HepG2 (cell line): ENCODE measurements around the gene GTF2H1.

Experiments
- EP300 ChIP-seq, 3 experiments: sonication (generic) in 1 of 3; formaldehyde crosslinking in 1 of 3; IDR thresholded peaks; 2 replicates each; pipeline versions ENCODE4 v1.5.1 to v1.6.1; 2011 to 2020; ENCODE audit warnings: low read depth in 2 of 3, low read length in 2 of 3, borderline replicate concordance in 1 of 3, improper control_type of control experiment in 1 of 3, mild to moderate bottlenecking in 1 of 3, missing genetic modification reagents in 1 of 3, moderate library complexity in 1 of 3
- GABPA ChIP-seq, 2 experiments: IDR thresholded peaks; 2 replicates each; pipeline ENCODE4 v1.6.1; 2011 to 2016; ENCODE audit warnings: low read depth in 2 of 2, low read length in 1 of 2, missing biosample characterization in 1 of 2, missing genetic modification characterization in 1 of 2
- KAT2B ChIP-seq: fragments of 150-350 bp; IDR thresholded peaks from 2 replicates; pipeline ENCODE4 v1.6.1; 2014; ENCODE audit warnings: low read depth, low read length, borderline replicate concordance
- RFXANK ChIP-seq: IDR thresholded peaks from 2 replicates; pipeline ENCODE4 v1.6.1; 2016
- TCF7L2 ChIP-seq: IDR thresholded peaks from 2 replicates; pipeline ENCODE4 v1.6.1; 2011; ENCODE audit warnings: mild to moderate bottlenecking, low read depth, low read length, moderate library complexity
- ZFP62 ChIP-seq: sonication (generic); formaldehyde crosslinking; IDR thresholded peaks from 2 replicates; pipeline ENCODE4 v1.4.0; 2020; ENCODE audit warnings: missing genetic modification reagents
- TF ChIP-seq, protein P1 (sequence below): IDR thresholded peaks from 2 replicates; pipeline ENCODE4 v1.6.1; 2016; ENCODE audit warnings: missing compliant biosample characterization, missing genetic modification reagents, borderline replicate concordance
- TF ChIP-seq, protein P2 (sequence below): sonication (generic); formaldehyde crosslinking; IDR thresholded peaks from 2 replicates; pipeline ENCODE4 v1.8.0; 2022; ENCODE audit warnings: mild to moderate bottlenecking, missing genetic modification reagents

DNA sequence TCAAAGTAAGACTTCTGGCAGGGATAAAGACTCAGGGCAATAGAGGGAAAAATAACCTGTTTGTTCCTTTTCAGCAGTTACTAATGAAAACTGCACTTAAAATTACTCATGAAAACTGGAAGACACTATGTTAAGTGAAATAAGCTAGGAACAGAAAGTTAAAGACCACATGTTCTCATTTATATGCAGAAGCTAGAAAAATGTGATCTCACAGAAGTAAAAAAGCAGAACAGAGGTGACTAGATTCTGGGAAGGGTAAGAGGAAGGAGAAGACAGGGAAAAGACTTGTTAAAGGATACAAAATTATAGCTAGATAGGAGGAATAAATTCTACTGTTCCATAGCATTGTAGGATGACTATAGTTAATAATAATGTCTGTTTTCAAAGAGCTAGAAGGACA lies 22.6 kb upstream of the GTF2H1 start:
- no peak for TF ChIP-seq ZFP62 (CRISPR knock-in tag)
- TF ChIP-seq RFXANK (CRISPR knock-in tag), result no peak
- TF ChIP-seq, protein P1, sequence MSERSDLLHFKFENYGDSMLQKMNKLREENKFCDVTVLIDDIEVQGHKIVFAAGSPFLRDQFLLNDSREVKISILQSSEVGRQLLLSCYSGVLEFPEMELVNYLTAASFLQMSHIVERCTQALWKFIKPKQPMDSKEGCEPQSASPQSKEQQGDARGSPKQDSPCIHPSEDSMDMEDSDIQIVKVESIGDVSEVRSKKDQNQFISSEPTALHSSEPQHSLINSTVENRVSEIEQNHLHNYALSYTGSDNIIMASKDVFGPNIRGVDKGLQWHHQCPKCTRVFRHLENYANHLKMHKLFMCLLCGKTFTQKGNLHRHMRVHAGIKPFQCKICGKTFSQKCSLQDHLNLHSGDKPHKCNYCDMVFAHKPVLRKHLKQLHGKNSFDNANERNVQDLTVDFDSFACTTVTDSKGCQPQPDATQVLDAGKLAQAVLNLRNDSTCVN, result no peak
- TF ChIP-seq KAT2B, result no peak
- TF ChIP-seq EP300 (IDR thresholded peaks at IDR 0.05; ENCODE audit: low read depth in 2 of 2, low read length in 2 of 2), result no peak
- no peak for TF ChIP-seq EP300 (CRISPR knock-in tag; IDR thresholded peaks at IDR 0.05; ENCODE audit: borderline replicate concordance)
- no peak for TF ChIP-seq GABPA (IDR thresholded peaks at IDR 0.05; ENCODE audit: low read depth, low read length)
- no peak for TF ChIP-seq GABPA (CRISPR knock-in tag; IDR thresholded peaks at IDR 0.05; ENCODE audit: low read depth)
- no peak for TF ChIP-seq TCF7L2
- TF ChIP-seq, protein P2, sequence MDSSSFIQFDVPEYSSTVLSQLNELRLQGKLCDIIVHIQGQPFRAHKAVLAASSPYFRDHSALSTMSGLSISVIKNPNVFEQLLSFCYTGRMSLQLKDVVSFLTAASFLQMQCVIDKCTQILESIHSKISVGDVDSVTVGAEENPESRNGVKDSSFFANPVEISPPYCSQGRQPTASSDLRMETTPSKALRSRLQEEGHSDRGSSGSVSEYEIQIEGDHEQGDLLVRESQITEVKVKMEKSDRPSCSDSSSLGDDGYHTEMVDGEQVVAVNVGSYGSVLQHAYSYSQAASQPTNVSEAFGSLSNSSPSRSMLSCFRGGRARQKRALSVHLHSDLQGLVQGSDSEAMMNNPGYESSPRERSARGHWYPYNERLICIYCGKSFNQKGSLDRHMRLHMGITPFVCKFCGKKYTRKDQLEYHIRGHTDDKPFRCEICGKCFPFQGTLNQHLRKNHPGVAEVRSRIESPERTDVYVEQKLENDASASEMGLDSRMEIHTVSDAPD, result no peak
